ENCODE data around the gene RBBP4.

Gene RBBP4

GRCh38 chr1:32719681-32720275 is 68.8 kb downstream of the RBBP4 start:
- no peak for DNase-seq (ENCODE audit: low read depth)

GRCh38 chr1:32724678-32725614 is 73.9 kb downstream of the RBBP4 start:
- peak; percentile 95 for DNase-seq (ENCODE audit: low read depth)

- DNase-seq (ENCODE audit: low read depth) = no peak
Measured at GRCh38 chr1:32725615-32725982, 74.6 kb downstream of the RBBP4 start.

DNA sequence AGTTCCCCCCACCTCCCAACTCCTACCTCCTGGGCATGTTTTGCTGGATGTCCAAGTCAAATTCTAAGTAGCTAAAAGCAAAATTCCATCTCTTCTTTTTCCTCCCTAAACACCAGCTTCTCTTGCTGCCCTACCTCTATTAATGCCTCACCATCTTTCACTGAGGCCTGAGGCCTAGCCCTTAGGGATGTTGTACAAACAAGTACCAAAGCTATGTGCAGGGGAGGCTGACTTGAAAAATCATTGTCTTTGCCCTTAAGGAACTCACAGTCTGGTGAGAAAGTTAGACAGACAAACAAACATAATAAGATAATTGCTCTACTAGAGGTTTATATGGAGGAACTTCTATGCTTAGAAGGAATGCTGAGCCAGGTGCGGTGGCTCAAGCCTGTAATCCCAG is 76.9 kb downstream of the RBBP4 start:
- no peak for DNase-seq (ENCODE audit: low read depth)

DNA sequence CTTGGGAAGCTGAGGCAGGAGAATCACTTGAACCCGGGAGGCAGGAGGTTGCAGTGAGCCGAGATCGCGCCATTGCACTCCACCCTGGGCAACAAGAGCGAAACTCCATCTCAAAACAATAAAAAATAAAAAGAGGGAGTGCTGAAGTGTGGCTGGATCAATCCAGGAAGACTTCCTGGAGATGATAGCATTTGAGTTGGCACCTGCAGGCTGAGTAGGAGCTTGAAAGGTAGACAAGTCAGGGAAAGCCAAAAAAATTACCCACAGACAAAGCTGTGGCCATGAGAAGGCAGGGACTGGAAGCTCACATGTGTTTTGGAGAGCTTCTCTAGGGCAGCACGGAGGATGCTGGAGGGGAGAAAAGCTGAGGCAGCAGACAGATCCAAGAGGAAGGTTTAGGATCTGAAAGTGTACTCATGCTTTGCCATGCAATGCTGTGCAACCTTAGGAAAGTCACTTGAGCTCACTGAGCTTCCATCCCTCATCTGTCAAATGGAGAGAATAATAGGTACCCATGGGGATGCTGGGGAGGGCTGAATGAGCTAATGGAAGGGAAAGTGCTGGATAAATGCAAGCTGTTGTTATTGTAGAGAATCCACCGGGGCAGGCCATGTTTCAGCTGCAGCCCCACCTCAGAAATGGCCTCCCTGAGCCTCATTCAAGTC is 77.5 kb downstream of the RBBP4 start:
- no peak for DNase-seq (ENCODE audit: low read depth)

GRCh38 chr1:32729254-32730046 is 78.4 kb downstream of the RBBP4 start:
- no peak for DNase-seq (ENCODE audit: low read depth)

DNA sequence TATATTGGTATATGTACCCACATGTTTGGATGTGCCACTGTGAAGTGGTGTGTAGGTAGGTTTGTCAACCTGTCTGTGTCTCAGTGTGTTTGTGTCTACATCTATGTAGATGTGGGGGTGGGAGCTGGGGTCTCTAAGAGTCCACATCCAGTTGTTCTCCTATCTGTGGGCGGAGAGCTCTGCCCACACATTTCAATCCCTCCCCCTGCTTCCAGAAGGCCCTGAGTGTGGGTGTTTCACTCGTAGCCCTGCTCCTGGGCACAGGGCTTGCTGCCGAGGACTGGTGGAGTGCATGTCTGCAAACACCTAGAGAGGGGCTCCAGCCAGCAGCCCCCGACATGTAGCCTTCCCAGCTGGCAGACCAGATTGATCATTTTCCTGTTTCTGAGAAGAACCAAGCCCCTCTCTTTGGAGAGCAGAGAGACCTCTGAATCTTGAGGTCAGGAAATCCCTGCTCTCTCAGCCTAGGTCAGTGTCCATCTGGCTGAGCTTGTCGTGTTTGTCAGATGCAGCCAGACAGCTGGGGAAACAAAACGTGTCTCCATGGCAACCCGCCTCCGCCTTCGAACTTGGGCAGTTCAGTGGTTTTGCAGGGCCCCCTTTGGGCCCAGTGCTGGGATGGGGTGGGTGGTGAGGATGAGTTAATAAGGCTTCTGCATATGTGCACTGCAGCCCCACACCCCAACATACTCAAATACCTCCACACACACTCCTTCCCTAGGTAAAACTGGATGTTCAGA is 82.7 kb downstream of the RBBP4 start:
- no peak for DNase-seq (ENCODE audit: low read depth)
